OCI-LY1 (cell line): ENCODE measurements around the gene CRTC1.

Experiments
- H2AFZ ChIP-seq: fragments of 200-600 bp; sonication (generic), shearing (Covaris generic); 2 replicates; pipeline ENCODE4 v1.6.0; 2014; ENCODE audit warnings: antibody characterized with exemption, mild to moderate bottlenecking, low read length
- H3F3A ChIP-seq: fragments of 200-600 bp; sonication (generic), shearing (Covaris generic); 2 replicates; pipeline ENCODE4 v1.6.0; 2014; ENCODE audit warnings: mild to moderate bottlenecking, antibody characterized with exemption, low read length, moderate library complexity; ENCODE audit not compliant: insufficient read depth
- H3K27ac ChIP-seq: fragments of 200-600 bp; sonication (generic); 2 replicates; pipeline ENCODE4 v1.5.1; 2014; ENCODE audit warnings: low read length, mixed run types, mild to moderate bottlenecking, low read depth; ENCODE audit not compliant: poor library complexity, severe bottlenecking
- H3K27me3 ChIP-seq: fragments of 200-600 bp; sonication (generic); 2 replicates; pipeline ENCODE4 v1.6.0; 2014; ENCODE audit warnings: antibody characterized with exemption, mild to moderate bottlenecking, low read length, moderate library complexity; ENCODE audit not compliant: insufficient read depth
- H3K36me3 ChIP-seq: fragments of 200-600 bp; sonication (generic); 2 replicates; pipeline ENCODE4 v1.6.1; 2014; ENCODE audit warnings: mild to moderate bottlenecking, antibody characterized with exemption, low read length, moderate library complexity, mixed read lengths; ENCODE audit not compliant: insufficient read depth
- H3K4me1 ChIP-seq: fragments of 200-600 bp; sonication (generic); 2 replicates; pipeline ENCODE4 v1.5.1; 2014; ENCODE audit warnings: mild to moderate bottlenecking, low read length, moderate library complexity; ENCODE audit not compliant: insufficient read depth, severe bottlenecking
- H3K4me2 ChIP-seq: fragments of 200-600 bp; sonication (generic), shearing (Covaris generic); 2 replicates; pipeline ENCODE4 v1.6.1; 2014; ENCODE audit warnings: low read length
- H3K4me3 ChIP-seq: fragments of 200-600 bp; sonication (generic); 2 replicates; pipeline ENCODE4 v1.5.1; 2014; ENCODE audit warnings: low read length, low read depth, mild to moderate bottlenecking, mixed read lengths; ENCODE audit not compliant: poor library complexity, severe bottlenecking
- H3K79me2 ChIP-seq: fragments of 200-600 bp; shearing (Covaris generic); 2 replicates; pipeline ENCODE4 v1.6.1; 2016; ENCODE audit warnings: mixed run types, low read length, mixed read lengths; ENCODE audit not compliant: insufficient read depth
- H3K9ac ChIP-seq: fragments of 200-600 bp; sonication (generic), shearing (Covaris generic); 2 replicates; pipeline ENCODE4 v1.6.1; 2014; ENCODE audit warnings: mild to moderate bottlenecking, low read length, mixed read lengths
- H3K9me2 ChIP-seq: fragments of 200-600 bp; sonication (generic), shearing (Covaris generic); 2 replicates; pipeline ENCODE4 v1.6.1; 2014; ENCODE audit warnings: low read depth, mild to moderate bottlenecking, low read length, mixed read lengths
- H3K9me3 ChIP-seq: fragments of 200-600 bp; shearing (Covaris generic); 2 replicates; pipeline ENCODE4 v1.6.1; 2014; ENCODE audit warnings: low read length, mixed read lengths
- H4K20me1 ChIP-seq: fragments of 200-600 bp; sonication (generic), shearing (Covaris generic); 2 replicates; pipeline ENCODE4 v1.6.0; 2016; ENCODE audit warnings: mild to moderate bottlenecking, low read length; ENCODE audit not compliant: insufficient read depth
- EZH2 ChIP-seq: fragments of 200-600 bp; sonication (generic), shearing (Covaris generic); IDR thresholded peaks from 2 replicates; pipeline ENCODE4 v1.8.0; 2017; ENCODE audit warnings: borderline replicate concordance, mixed run types, mild to moderate bottlenecking, antibody characterized with exemption, low read length, moderate library complexity, mixed read lengths
- TF ChIP-seq, protein P1 (sequence below): fragments of 200-600 bp; sonication (generic), shearing (Covaris generic); IDR thresholded peaks from 2 replicates; pipeline ENCODE4 v1.5.1; 2017; ENCODE audit warnings: mild to moderate bottlenecking, antibody characterized with exemption, low read length, moderate library complexity, mixed read lengths

CRTC1 gene

DNA sequence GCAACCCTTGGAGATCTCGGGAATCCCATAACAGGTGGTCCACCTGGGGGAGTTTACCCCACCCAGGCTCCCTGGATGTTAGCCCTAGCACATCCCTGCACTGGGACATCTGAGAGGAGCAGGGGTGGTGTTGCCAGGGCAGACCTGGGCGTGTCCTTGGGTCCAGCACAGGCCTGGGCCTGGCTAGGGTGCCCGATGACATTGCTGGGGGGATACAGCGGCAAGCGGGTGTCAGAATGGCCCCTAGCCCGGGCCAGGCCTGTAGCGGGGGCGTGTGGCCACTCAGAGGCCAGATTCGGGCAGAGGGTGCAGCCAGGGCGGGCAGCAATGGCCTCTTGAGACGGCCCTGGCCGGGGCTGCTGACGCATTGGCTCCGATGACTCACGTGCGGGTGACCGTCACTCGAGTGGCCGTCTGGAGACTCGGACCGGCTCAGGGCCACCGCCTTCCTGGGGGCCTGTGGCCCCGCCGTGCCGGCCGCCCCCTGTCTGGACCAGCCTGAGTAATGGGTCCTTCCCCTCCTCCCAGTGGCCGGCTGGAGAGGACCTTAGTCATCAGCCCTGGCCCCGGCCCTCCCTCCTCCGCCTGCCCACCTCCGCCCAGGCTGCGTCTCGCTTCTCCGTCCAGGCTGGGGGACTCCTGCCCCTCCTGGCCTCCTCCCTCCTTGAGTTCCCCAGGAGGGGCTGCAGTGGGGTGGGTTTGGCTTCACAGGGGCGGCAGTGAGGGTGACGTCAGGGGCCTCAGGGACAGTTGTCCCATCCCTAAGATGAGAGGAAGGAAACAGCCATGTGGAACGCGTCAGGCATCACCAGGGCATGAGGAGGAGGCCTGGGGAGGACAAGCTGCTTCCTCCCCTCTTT is 23.2 kb upstream of the CRTC1 start:
- Histone ChIP-seq H4K20me1 (no peaks in the 10 kb centered on the region), H3K36me3 (no peaks in the 10 kb centered on the region), H3K4me3 (no peak overlapping the region), H3K4me2 (no peak overlapping the region), H3K9me3 (no peaks in the 10 kb centered on the region), H3F3A (no peaks in the 10 kb centered on the region), H3K4me1 (peaks cover 4% of the 10 kb centered on the region), H3K9me2 (no peaks in the 10 kb centered on the region), H3K27ac (no peak overlapping the region), H3K27me3 (peaks cover 15% of the 10 kb centered on the region; the same call in 1 of the 2 replicates), H3K79me2 (no peaks in the 10 kb centered on the region), H3K9ac (no peak overlapping the region), H2AFZ (no peak overlapping the region)
- TF ChIP-seq, protein P1, sequence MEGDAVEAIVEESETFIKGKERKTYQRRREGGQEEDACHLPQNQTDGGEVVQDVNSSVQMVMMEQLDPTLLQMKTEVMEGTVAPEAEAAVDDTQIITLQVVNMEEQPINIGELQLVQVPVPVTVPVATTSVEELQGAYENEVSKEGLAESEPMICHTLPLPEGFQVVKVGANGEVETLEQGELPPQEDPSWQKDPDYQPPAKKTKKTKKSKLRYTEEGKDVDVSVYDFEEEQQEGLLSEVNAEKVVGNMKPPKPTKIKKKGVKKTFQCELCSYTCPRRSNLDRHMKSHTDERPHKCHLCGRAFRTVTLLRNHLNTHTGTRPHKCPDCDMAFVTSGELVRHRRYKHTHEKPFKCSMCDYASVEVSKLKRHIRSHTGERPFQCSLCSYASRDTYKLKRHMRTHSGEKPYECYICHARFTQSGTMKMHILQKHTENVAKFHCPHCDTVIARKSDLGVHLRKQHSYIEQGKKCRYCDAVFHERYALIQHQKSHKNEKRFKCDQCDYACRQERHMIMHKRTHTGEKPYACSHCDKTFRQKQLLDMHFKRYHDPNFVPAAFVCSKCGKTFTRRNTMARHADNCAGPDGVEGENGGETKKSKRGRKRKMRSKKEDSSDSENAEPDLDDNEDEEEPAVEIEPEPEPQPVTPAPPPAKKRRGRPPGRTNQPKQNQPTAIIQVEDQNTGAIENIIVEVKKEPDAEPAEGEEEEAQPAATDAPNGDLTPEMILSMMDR, result no peak
- TF ChIP-seq EZH2, result no peak

DNA sequence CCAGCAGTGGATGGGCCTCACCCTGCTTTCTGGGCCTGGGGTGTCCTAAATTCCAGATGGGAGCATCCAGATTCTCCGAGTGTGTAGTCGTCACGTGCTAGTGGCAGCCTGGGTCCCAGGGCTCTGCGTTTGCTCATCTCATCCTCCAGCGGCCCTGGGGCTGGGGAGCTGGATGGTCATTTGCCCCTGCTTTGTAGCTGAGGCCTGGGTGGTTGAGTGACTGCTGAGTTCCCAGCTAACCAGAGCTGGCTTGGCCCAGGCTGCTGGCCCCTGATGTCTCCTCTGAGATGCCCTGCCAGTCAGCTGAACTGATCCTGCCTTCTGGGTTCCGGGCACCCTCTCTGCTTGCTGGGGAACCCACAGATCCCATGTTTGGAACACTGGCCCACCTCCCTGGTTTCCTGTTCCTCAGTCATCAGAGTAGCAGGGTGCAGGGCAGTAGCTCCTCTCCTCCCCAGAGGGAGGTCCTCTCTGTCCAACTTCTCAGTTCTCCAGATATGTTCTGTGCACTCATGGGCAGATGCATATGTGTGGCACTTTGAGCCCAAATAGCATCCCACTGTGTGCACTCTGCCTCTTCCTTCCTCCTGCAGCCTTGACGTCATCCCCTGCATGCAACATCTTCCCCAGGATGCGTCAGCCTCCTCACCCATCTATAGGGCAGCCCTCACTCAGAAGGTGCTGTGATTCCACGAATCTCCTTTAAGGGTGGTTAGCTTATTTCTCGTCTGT is 22.4 kb upstream of the CRTC1 start:
- Histone ChIP-seq H3K4me3 (no peak overlapping the region), H3K4me1 (peaks cover 4% of the 10 kb centered on the region), H3F3A (no peaks in the 10 kb centered on the region), H3K9me2 (no peaks in the 10 kb centered on the region), H3K27me3 (peaks cover 15% of the 10 kb centered on the region; the same call in 1 of the 2 replicates), H3K27ac (no peak overlapping the region), H4K20me1 (no peaks in the 10 kb centered on the region), H3K9me3 (no peaks in the 10 kb centered on the region), H3K9ac (no peak overlapping the region), H2AFZ (no peak overlapping the region), H3K4me2 (no peak overlapping the region), H3K36me3 (no peaks in the 10 kb centered on the region), H3K79me2 (no peaks in the 10 kb centered on the region)
- TF ChIP-seq, protein P1, result no peak
- TF ChIP-seq EZH2, result no peak

DNA sequence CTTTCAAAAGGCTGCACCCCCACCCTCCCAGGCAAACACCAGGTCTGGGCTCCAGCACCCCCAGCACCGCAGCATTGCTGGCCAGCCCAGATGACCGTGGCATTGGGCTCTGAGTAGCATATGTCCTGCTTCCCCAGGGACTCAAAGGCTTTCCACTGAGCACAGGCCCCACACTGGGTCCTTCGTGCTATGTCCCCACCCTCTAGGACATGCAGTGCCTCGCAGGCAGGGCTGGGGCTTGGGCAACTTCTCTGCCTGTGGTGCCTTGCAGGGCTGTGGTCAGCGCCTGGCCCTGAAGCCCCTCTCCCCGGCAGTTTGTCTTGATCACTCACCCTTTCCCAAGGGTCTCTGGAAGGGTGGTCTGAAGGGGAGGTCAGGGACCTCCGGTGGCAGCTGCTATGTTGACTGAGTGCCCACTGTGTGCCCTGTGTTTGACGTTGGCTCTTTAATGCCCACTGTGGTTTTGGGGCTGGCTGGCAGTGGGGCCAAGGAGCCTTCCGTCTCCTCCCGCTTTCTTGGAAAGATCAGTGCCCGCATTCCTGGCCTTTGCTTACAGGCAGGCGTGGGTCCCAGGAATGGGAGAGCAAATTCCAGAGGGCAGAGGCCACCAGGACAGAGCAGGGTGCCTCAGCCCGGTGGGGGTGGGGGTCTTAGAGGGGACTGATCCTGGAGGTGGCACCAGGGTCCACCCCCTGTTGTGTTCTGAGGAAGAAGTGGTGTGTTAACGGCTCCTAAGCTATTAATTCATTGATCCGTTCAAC is 20.3 kb upstream of the CRTC1 start:
- H3K4me2 ChIP-seq, result no peak overlapping the region
- no peaks in the 10 kb centered on the region for H4K20me1 ChIP-seq
- H3K36me3 ChIP-seq, result no peaks in the 10 kb centered on the region
- H3K27me3 ChIP-seq, result peaks cover 8% of the 10 kb centered on the region; the same call in 1 of the 2 replicates
- no peaks in the 10 kb centered on the region for H3K79me2 ChIP-seq
- H3K4me1 ChIP-seq, result peaks cover 4% of the 10 kb centered on the region
- TF ChIP-seq, protein P1, result no peak
- no peak for TF ChIP-seq EZH2
- no peaks in the 10 kb centered on the region for H3F3A ChIP-seq
- H3K9me3 ChIP-seq, result no peaks in the 10 kb centered on the region
- H3K9ac ChIP-seq, result no peak overlapping the region
- H3K27ac ChIP-seq, result no peak overlapping the region
- H3K4me3 ChIP-seq, result no peak overlapping the region
- H2AFZ ChIP-seq, result no peak overlapping the region
- H3K9me2 ChIP-seq, result no peaks in the 10 kb centered on the region
